GM18909 (cell line): ENCODE data around the gene AASDH.

ENCODE experiments used
- ATAC-seq: cut with Tn5 transposase; IDR thresholded peaks from one replicate; pipeline ENCODE4 v1.9.1; 2021; ENCODE audit warnings: mild to moderate bottlenecking; ENCODE audit not compliant: unreplicated experiment, poor library complexity

Gene AASDH

DNA sequence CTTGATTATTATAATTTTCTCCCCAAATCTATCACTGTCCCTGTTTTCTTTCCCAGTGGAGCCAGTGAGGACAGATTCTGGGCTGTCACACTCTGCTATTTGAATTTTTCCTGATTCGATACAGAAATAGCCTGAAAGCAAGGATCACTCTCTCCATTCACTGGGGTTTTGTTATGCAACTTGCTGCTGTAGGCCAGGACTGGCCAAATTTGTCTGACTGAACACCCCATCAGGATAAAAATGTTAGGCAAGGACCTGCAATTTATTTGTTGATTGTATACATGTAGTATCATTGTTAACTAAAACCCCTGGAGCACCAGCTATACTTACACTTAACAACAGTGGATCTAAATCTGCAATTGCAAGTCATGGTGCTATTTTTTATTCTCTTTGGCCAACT is 68.7 kb downstream of the AASDH start:
- ATAC-seq = no peak

DNA sequence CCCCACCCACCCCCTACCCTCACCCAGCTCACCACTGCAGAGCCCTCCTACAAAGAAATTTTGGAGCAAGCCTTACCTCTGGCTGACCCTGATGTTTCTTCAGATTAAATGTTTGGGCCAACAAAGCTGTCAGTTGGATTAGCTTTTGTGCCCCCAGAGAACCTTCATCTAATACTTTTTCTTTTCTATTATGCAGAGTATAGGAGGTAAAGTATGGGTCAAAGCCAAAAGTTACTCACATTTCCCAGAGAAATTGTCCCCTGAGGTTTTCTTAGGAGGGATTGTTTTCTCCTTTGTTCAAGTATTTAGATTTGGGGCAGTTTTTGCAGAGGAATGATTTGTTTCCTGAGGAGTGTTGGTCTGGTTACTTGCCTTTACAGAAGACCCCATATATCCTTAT is 69.5 kb downstream of the AASDH start:
- ATAC-seq = no peak

DNA sequence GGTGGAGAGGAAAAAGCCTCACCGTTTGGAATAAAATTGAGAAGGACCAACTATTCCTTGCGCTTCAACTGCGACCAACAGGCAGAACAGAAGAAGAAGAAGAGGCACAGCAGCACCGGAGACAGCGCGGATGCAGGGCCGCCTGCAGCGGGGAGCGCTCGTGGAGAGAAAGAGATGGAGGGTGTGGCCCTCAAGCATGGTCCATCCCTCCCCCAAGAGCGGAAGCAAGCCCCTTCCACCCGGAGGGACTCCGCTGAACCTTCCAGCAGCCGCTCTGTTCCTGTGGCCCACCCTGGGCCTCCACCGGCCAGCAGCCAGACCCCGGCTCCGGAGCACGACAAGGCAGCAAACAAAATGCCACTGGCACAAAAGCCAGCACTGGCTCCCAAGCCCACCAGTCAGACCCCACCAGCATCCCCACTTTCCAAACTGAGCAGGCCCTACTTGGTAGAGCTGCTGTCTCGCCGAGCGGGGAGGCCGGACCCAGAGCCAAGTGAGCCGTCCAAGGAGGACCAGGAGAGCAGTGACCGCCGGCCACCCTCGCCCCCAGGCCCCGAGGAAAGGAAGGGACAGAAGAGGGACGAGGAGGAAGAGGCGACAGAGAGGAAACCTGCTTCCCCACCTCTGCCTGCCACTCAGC is 71.2 kb downstream of the AASDH start:
- ATAC-seq = no peak

DNA sequence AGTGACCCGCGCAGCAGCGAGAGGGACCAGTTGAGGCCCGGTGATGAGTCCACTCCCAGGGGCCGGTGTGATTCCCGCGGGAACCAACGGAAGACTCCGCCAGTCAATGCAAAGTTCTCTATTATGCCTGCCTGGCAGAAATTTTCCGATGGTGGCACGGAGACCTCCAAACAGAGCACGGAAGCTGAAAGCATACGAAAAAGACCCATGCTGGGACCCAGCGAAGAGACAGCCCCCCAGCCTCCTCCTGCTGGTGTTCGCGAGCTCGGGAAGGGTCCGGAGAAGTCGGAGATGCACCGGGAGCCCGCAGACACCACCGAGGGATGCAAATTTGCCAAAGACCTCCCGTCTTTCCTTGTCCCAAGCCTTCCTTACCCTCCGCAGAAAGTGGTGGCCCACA is 71.7 kb downstream of the AASDH start:
- no peak for ATAC-seq

DNA sequence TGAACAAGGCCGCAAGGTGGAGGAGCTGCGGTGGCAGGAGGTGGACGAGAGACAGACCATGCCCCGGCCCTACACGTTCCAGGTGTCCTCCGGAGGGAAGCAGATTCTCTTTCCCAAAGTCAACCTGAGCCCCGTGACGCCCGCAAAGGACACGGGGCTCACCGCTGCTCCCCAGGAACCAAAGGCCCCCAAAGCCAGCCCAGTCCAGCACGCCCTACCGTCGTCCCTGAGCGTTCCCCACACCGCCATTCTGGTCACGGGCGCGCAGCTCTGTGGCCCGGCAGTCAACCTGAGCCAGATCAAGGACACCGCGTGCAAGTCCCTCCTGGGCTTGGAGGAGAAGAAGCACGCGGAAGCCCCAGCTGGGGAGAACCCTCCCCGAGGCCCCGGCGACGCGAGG is 72.2 kb downstream of the AASDH start:
- ATAC-seq = no peak

DNA sequence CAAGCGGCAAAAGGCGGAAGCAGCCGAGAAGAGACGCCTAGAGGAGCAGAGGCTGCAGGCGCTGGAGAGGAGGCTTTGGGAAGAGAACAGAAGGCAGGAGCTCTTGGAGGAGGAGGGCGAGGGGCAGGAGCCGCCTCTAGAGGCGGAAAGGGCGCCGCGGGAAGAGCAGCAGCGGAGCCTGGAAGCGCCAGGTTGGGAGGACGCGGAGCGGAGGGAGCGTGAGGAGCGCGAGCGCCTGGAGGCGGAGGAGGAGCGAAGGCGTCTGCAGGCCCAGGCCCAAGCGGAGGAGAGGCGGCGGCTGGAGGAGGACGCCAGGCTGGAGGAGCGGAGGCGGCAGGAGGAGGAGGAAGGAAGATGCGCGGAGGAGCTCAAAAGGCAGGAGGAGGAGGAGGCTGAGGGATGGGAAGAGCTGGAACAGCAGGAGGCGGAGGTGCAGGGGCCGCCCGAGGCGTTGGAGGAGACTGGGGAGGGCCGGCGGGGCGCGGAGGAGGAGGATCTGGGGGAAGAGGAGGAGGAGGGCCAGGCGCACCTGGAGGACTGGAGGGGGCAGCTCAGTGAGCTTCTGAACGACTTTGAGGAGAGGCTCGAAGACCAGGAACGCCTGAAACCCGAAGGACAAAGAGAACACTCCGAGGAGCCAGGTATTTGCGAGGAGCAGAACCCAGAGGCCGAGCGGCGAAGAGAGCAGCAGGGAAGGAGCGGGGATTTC is 72.9 kb downstream of the AASDH start:
- no peak for ATAC-seq

DNA sequence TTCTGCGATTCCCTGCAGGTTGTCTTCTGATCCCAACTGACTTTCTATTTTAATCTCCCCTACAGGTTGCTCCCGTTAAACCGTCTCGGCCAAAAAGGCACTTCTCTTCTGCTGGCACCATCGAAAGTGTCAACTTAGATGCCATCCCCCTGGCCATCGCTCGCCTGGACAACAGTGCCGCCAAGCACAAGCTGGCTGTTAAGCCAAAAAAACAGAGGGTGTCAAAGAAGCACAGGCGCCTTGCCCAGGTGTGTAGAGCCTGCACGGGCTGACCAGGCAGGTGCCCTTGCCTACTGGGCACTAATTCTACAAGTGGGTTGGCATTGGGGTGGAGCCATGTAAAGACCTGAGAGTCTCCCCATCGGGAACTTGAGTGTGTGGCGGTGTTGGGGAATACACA is 74.2 kb downstream of the AASDH start:
- ATAC-seq = no peak

DNA sequence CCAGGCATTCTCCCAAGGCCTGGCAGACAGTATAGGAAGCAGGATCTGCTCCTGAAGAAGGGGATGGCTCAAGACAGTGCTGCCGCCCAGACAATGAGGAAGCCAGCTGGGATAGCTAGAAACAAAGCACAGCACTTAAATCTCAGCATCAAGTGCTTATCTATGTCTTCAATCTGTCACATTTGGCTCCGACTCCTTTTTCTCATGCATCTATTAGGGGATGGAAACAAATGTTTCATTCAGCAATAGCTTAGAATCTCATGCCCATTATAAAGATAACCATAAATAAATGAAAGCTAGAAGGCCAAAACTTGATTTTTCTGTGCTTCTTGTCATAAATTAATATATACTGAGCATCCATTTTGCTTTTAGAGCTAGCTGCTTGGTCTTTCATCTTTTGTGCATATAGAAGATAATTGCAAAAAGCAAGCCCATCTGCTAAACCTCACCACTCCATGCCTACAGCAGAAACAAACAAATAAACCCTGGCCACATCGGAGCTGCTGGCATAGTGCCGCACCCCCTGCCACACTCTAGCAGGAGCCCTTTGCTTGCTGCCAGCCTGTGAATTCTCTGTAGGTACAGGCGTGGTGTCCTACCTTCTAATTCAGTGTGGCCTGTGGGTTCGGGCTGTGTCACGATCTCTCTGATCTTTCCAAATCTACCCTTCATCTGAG is 75.9 kb downstream of the AASDH start:
- ATAC-seq = no peak

DNA sequence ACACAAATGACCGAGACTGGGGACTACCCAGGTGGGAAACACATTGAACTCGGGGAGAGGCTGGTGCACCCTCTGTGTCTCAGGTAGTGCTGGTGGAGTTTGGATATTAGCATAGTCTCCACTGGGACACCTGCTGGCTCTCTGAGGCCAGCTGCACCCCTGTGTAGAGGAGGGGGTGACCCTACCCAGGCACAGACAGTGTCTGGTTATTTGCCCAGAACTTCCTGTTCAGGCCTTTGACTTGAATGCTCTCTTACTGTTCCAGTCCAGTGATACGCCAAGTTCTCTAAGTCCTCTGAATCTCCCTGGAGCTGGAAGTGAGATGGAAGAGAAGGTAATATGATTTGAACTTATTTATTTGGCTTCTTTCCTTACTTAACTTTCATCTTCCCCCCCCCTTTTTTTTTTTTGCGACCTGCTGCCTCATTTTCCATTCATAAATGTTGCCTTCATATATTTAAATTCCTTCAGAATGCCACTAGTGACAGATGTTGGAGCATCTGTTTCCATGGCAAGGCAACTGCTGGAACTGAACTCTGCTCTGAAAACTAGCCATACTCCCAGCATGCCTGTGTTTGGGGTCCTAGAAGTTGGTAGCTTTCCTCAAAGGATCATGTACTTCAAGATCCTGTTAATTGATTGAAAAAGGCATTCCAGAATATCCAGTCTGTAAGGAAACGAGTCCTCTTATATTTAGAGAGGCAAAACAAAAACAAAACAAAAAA is 76.7 kb downstream of the AASDH start:
- ATAC-seq = no peak

DNA sequence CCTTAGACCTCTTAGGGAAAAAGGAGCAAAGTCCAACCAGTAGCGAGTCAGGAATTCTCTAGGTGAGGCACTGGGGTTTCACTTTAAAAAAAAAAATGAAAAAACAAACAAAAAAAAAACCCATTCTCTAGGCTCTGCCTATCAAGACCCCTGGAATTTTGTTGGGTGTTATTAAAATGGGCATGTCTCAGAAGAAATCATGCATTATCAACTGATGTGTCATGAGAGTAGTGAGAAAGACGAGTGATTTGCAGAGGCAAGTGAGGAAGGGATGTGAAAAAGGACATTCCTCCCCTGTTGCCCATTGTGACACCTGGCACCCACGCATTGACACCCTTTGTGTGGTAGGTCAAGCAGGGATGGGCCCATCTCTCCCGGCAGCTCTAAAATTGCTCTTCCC is 78.9 kb downstream of the AASDH start:
- ATAC-seq = no peak

DNA sequence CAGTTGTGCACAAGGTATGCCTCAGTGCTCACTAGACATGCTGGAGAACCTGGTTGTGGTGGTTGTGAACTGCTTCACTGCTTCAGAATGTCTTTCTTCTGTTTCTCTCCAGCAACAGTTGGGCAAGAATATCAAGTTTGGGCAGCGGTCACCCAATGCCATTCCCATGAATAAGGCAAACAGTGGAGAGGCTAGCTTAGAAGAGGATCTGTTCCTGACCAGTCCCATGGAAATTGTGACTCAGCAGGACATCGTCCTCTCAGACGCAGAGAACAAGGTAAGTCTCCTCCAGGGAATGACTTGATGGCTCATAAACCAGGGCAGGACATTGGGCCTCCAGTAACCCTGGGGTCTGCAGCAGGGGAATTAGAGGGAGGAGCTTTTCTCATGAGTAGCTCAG is 79.9 kb downstream of the AASDH start:
- ATAC-seq = no peak

DNA sequence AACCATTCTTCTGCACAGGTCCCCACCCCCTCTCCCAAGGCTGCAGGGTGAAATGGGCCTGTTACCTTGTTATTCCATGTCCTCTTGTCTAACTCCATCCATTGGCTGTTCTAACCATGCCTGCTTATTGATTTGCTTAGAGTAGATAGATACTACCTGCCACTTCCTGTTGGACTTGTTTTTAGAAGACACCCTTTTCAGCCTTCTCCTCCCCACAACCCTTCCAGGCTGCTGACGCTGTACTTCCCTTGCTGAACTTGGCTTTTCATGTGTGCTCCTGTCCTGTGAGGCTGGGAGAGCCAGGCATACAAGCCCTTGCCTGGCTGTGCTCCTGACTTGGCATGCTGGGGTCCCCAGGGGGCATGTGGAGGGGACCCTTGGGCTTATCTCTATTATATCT is 81.9 kb downstream of the AASDH start:
- no peak for ATAC-seq

DNA sequence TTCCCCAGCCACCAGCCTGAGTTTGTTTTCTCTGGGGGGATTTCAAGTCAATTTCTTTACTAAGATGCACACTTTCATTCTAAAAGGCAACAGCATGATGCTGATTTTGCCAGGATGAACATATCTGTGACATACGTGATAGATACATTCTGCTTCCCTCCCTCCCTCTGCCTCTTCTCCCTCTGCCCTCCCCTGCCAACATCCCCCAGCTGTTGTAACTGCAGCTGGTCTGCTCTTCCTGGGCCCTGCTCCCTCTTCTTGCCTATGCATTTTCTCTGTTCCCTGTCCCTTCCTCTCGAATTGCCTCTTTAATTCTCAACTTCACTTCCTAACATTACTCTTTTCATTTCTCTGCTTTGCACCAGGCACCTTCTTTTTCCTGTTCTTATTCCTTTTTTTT is 83.4 kb downstream of the AASDH start:
- ATAC-seq = no peak

DNA sequence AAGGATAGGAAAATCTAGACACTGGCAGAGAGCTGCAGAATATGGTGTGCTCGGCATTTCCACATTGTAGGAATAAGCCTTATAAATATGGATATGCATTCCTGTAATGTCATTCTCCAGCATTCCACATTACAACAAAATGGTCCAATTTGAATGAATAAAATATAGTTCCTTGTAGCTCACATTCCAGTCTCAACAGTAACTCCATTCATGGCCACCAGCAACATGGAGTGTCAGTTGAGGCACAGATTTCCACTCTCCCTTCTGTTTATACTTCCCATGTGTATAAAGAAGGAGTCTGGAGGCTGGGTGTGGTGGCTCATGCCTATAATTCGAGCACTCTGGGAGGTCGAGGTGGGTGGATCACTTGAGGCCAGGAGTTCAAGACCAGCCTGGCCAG is 84.5 kb downstream of the AASDH start:
- ATAC-seq = no peak

DNA sequence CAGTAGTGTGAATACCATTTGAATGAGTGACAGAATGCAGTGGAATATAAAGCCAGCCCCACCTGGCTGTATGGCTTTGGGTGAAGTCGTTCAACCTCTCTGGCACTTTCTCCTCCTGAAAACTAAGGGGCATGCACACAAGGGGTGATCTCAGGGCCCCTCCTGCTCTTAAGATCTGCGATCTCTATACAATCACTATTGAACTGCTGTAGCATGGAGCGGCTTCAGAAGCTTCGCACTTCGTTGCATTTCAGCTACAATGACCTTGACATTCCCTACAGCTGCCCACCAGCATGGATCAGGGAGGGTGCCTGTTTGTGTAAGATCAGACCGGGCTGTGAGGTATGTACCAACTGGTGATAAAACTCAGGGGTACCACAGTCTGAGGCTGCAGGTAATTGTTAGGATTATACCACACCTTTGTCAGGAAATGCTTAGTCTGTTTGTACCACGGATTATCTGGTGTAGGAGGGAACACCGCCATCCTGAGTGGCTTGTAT is 85.2 kb downstream of the AASDH start:
- no peak for ATAC-seq

DNA sequence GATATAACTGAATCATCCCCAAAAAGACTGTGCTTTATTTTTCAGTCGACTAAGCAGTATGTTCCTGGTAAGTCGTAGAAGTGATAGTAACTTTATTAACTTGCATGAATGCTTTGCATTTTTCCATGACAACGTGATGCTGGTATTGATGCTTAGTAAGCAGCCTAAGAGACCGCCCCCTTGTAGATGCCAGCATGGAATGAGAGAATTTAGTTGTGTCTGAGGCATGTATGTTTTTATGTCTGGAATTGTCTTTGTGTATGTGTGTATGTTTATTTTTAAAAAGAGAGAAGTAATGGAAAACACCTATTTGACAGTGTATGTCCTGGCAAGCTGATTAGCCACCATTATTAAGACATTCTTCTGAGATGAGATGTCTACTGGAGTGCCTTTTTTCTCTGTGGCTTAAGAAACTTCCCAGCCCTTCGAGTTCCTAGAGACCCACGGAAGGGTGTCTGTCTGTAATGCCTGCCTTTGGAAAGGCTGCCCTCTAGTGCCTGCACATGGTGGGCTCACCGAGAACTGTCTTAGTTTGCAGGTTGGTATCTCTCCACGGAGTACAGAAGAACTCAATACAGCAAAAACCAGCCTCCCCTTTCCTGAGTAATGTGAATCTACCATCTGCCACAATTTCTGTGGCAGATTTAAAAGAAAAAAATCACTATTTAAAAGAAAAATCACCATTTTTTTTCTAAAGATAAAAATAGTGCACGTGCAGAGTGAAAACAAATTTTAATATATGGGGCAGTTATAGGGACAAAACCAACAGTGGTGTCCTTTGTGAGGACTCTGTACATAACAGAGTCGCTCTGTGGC is 85.9 kb downstream of the AASDH start:
- ATAC-seq = peak; percentile 98

DNA sequence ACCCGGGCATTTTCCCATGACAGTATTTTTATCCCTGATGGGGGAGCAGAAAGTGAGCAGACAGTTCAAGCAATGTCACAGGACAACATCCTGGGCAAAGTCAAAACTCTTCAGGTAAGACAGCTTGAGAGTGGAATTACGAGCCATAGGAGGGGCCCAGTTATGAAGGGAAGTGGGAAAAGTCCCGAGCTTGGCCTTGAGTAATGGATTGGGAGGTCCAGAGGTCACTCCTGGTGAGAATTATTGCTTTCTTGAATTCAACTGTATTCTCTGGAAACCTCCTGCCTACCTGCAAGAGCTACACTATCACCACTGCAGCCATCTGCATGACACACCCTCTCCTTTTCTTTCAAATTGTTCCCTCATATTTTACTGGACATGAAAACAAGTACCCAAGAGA is 89.1 kb downstream of the AASDH start:
- no peak for ATAC-seq

DNA sequence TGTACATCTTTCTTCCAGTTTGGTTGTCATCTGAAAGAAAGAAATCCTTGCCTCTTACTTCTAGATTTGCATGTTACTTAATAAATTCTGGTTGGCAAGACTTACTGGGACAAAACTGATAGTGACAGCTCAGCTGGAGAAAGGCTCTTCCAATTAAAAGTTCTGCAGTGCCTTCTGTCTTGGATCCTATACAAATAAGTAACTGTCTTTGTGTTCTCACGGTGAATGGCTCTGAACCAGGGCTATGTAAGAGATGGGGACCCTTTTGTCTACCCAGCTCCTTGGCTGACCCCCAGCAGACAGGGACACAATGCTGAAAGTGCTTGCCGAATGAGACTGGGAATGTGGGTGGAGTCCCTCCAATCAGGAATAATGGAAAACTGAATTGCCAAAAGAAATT is 89.5 kb downstream of the AASDH start:
- ATAC-seq = no peak

DNA sequence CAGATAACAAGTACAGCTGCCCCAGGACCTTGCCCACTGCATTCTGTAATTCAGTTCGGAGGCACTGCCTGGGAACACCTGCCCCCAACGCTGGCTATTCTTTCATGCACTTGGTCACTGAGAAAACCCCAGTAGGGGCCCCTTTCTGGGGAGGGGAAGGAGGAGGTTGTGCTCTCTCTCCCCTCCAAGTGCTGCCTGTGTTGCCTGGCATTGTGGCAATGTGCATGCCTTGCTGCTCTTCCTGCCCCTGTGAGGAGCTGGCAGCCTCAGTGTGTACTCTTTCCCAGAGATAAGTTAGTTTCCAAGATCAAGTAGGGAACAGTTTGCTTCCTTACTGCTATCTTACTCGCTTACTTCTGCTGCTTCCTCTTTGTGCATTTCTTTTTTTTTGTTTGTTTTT is 90.8 kb downstream of the AASDH start:
- ATAC-seq = no peak

DNA sequence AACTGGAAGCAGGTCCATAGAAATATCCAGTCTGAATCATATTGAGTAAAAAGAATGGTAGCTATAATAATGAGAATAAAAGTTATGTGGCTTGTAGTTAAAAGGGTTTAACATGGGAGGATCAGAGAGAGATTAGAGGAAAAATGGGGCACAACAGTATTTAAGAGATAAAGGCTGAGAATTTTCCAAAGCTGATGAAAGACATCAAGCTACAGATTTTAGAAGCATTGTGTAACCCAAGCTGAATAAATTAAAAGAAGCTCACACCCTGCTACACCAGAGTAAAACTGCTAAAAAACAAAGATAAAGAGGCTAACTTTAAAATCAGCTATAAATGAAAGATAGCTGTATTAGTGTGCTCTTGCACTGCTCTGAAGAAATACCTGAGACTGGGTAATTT is 94.2 kb downstream of the AASDH start:
- ATAC-seq = no peak
